HG02678 (cell line): ENCODE data around the gene DOCK1.

Experiments
- ATAC-seq: cut with Tn5 transposase; IDR thresholded peaks from one replicate; pipeline ENCODE4 v1.9.1; 2021; ENCODE audit warnings: mild to moderate bottlenecking, moderate library complexity; ENCODE audit not compliant: unreplicated experiment

The DOCK1 gene

GRCh38 chr10:127157506-127158200, 252.4 kb downstream of the DOCK1 start:
- no peak for ATAC-seq

- ATAC-seq = no peak
Measured at GRCh38 chr10:127158662-127159061, 253.4 kb downstream of the DOCK1 start.

- no peak for ATAC-seq
Measured at GRCh38 chr10:127159648-127160245, 254.5 kb downstream of the DOCK1 start.

GRCh38 chr10:127161482-127161881, 256.3 kb downstream of the DOCK1 start:
- no peak for ATAC-seq

GRCh38 chr10:127162841-127163240, 257.6 kb downstream of the DOCK1 start:
- ATAC-seq = no peak

GRCh38 chr10:127168261-127168660, 263.0 kb downstream of the DOCK1 start:
- ATAC-seq = no peak

GRCh38 chr10:127174866-127175265, 269.6 kb downstream of the DOCK1 start:
- no peak for ATAC-seq

GRCh38 chr10:127175357-127176110, 270.3 kb downstream of the DOCK1 start:
- no peak for ATAC-seq

GRCh38 chr10:127176649-127177048, 271.4 kb downstream of the DOCK1 start:
- no peak for ATAC-seq

GRCh38 chr10:127179612-127180250, 274.5 kb downstream of the DOCK1 start:
- no peak for ATAC-seq

GRCh38 chr10:127182161-127182560, 276.9 kb downstream of the DOCK1 start:
- ATAC-seq = no peak

GRCh38 chr10:127184582-127184981, 279.4 kb downstream of the DOCK1 start:
- ATAC-seq = no peak

GRCh38 chr10:127186813-127187212, 281.6 kb downstream of the DOCK1 start:
- no peak for ATAC-seq

GRCh38 chr10:127189226-127189625, 284.0 kb downstream of the DOCK1 start:
- no peak for ATAC-seq

- no peak for ATAC-seq
Measured at GRCh38 chr10:127190427-127190826, 285.2 kb downstream of the DOCK1 start.

GRCh38 chr10:127193125-127193524, 287.9 kb downstream of the DOCK1 start:
- no peak for ATAC-seq

GRCh38 chr10:127194111-127194510, 288.9 kb downstream of the DOCK1 start:
- no peak for ATAC-seq

GRCh38 chr10:127194599-127194998, 289.4 kb downstream of the DOCK1 start:
- ATAC-seq = no peak

- ATAC-seq = no peak
Measured at GRCh38 chr10:127195041-127195506, 289.8 kb downstream of the DOCK1 start.

GRCh38 chr10:127195571-127196281, 290.5 kb downstream of the DOCK1 start:
- ATAC-seq = no peak
